IMR-90 (cell line): Measurements from ENCODE around the gene ADAM33. TPM values are rescaled to one million over a fixed set of nuclear protein-coding genes. Genes with fewer than 3 reads are reported as not detected.

Source experiments
- ATAC-seq: fragments of 200-7000 bp; cut with Tn5 transposase; 2 replicates; pipeline ENCODE4 v1.9.1; 2020; ENCODE audit warnings: low read depth, mild to moderate bottlenecking, moderate library complexity
- BruUV-seq: library from RNA; stranded (reverse); fragments of 400-500 nt; replicated peaks from 2 replicates; lab custom pipeline; 2021; lab: Mats Ljungman, UMichigan
- CTCF ChIA-PET: fragments of 300-600 bp; formaldehyde crosslinking; extraction: SDS; loops from one replicate; lab custom pipeline; 2021; ENCODE audit warnings: antibody characterized with exemption; lab: Yijun Ruan, JAX
- POLR2A ChIA-PET: fragments of 300-600 bp; sonication (Branson Sonifier 250); formaldehyde crosslinking; loops from one replicate; lab custom pipeline; 2022; ENCODE audit warnings: antibody characterized with exemption; ENCODE audit not compliant: unreplicated experiment; lab: Charles Lee
- DNase-seq: peaks from one replicate; pipeline ENCODE4 v3.0.0; 2013
- H2AFZ ChIP-seq: replicated peaks from 2 replicates; pipeline ENCODE3; 2013; ENCODE audit warnings: low read length, mild to moderate bottlenecking; ENCODE audit not compliant: poor library complexity
- H2AK5ac ChIP-seq: 2 replicates; pipeline ENCODE4 v1.6.1; 2013; ENCODE audit warnings: low read depth, low read length, inconsistent platforms
- H2AK9ac ChIP-seq: replicated peaks from 2 replicates; pipeline ENCODE3; 2013; ENCODE audit warnings: mild to moderate bottlenecking, low read depth, low read length, moderate library complexity; ENCODE audit not compliant: poor library complexity
- H2BK120ac ChIP-seq: 2 replicates; pipeline ENCODE4 v1.6.1; 2013; ENCODE audit warnings: low read depth, low read length, inconsistent platforms
- H2BK15ac ChIP-seq: 3 replicates; pipeline ENCODE4 v1.6.1; 2013; ENCODE audit warnings: low read depth, low read length, inconsistent platforms
- H2BK20ac ChIP-seq: 2 replicates; pipeline ENCODE4 v1.6.1; 2013; ENCODE audit warnings: low read depth, mild to moderate bottlenecking, inconsistent platforms, low read length, moderate library complexity
- H2BK5ac ChIP-seq: 2 replicates; pipeline ENCODE4 v1.6.1; 2013; ENCODE audit warnings: mild to moderate bottlenecking, low read depth, low read length, inconsistent platforms; ENCODE audit not compliant: poor library complexity, severe bottlenecking
- H3K14ac ChIP-seq: replicated peaks from 2 replicates; pipeline ENCODE4 v1.6.1; 2013; ENCODE audit warnings: low read depth, low read length, inconsistent platforms
- H3K18ac ChIP-seq: 2 replicates; pipeline ENCODE4 v1.6.1; 2013; ENCODE audit warnings: low read depth, low read length, control low read depth
- H3K23ac ChIP-seq: 2 replicates; pipeline ENCODE4 v1.6.1; 2013; ENCODE audit warnings: low read depth, low read length, inconsistent platforms
- H3K27ac ChIP-seq: 2 replicates; pipeline ENCODE4 v1.5.1; 2013; ENCODE audit warnings: mild to moderate bottlenecking, control low read depth, low read length; ENCODE audit not compliant: insufficient read depth
- H3K27me3 ChIP-seq: 2 replicates; pipeline ENCODE4 v1.6.1; 2013; ENCODE audit warnings: low read length; ENCODE audit not compliant: control insufficient read depth, insufficient read depth
- H3K36me3 ChIP-seq: 2 replicates; pipeline ENCODE4 v1.6.1; 2013; ENCODE audit warnings: low read length, mixed read lengths; ENCODE audit not compliant: control insufficient read depth, insufficient read depth
- H3K4ac ChIP-seq: 2 replicates; pipeline ENCODE4 v1.6.1; 2013; ENCODE audit warnings: low read depth, low read length, inconsistent platforms
- H3K4me1 ChIP-seq: 2 replicates; pipeline ENCODE4 v1.6.1; 2013; ENCODE audit warnings: low read length, mixed read lengths; ENCODE audit not compliant: control insufficient read depth, insufficient read depth
- H3K4me2 ChIP-seq: 2 replicates; pipeline ENCODE4 v1.6.1; 2013; ENCODE audit warnings: low read depth, mild to moderate bottlenecking, control low read depth, low read length, moderate library complexity
- H3K4me3 ChIP-seq: 2 replicates; pipeline ENCODE4 v1.5.1; 2013; ENCODE audit warnings: low read depth, mild to moderate bottlenecking, control low read depth, low read length, moderate library complexity; ENCODE audit not compliant: insufficient read depth
- H3K56ac ChIP-seq: 2 replicates; pipeline ENCODE4 v1.6.1; 2013; ENCODE audit warnings: low read length, inconsistent platforms; ENCODE audit not compliant: insufficient read depth; ENCODE audit errors: extremely low read depth
- H3K79me1 ChIP-seq, 2 experiments: 2 replicates each; pipeline ENCODE4 v1.6.1; 2013; ENCODE audit warnings: low read length in 2 of 2, inconsistent platforms in 1 of 2, low read depth in 1 of 2
- H3K9ac ChIP-seq: 2 replicates; pipeline ENCODE4 v1.6.1; 2013; ENCODE audit warnings: low read depth, low read length, control low read depth
- H3K9me1 ChIP-seq: 2 replicates; pipeline ENCODE4 v1.6.1; 2013; ENCODE audit warnings: low read length, inconsistent platforms; ENCODE audit not compliant: insufficient read depth
- H3K9me3 ChIP-seq: 2 replicates; pipeline ENCODE4 v1.6.1; 2013; ENCODE audit warnings: low read length; ENCODE audit not compliant: control insufficient read depth, insufficient read depth
- H4K20me1 ChIP-seq: 2 replicates; pipeline ENCODE4 v1.6.1; 2013; ENCODE audit warnings: low read length, inconsistent platforms; ENCODE audit not compliant: insufficient read depth
- H4K5ac ChIP-seq: 2 replicates; pipeline ENCODE4 v1.6.1; 2013; ENCODE audit warnings: mild to moderate bottlenecking, low read depth, low read length, control low read depth
- H4K8ac ChIP-seq, 2 experiments: 2 replicates each; pipeline ENCODE4 v1.6.1; 2013; ENCODE audit warnings: low read depth in 2 of 2, low read length in 2 of 2, control low read depth in 1 of 2, inconsistent platforms in 1 of 2
- H4K91ac ChIP-seq: 2 replicates; pipeline ENCODE4 v1.6.1; 2013; ENCODE audit warnings: low read depth, low read length, inconsistent platforms; ENCODE audit not compliant: insufficient read depth
- CTCF ChIP-seq: conservative IDR thresholded peaks from 2 replicates; pipeline ENCODE4 v1.5.1; 2012; ENCODE audit warnings: mild to moderate bottlenecking, low read depth, low read length, improper control_type of control experiment
- MAFK ChIP-seq: IDR thresholded peaks from 2 replicates; pipeline ENCODE4 v1.6.1; 2012; ENCODE audit warnings: low read depth, low read length, improper control_type of control experiment
- MXI1 ChIP-seq: IDR thresholded peaks from 2 replicates; pipeline ENCODE4 v1.6.1; 2012; ENCODE audit warnings: low read depth, mild to moderate bottlenecking, low read length, moderate library complexity, borderline replicate concordance
- NFE2L2 ChIP-seq: fragments of 150-350 bp; IDR thresholded peaks from 2 replicates; pipeline ENCODE4 v1.6.1; 2016; ENCODE audit warnings: low read depth, mild to moderate bottlenecking, low read length
- POLR2A ChIP-seq: IDR thresholded peaks from 2 replicates; pipeline ENCODE4 v1.6.1; 2012; ENCODE audit warnings: mild to moderate bottlenecking, low read depth, low read length
- SMC3 ChIP-seq: fragments of 150-350 bp; IDR thresholded peaks from 2 replicates; pipeline ENCODE4 v1.6.1; 2016; ENCODE audit warnings: low read depth, mild to moderate bottlenecking, antibody characterized with exemption, low read length, moderate library complexity
- WGBS, 2 experiments: methylation state at CpG; one replicate each; pipeline versions ENCODE4 v1.1.5 to v1.1.7; 2013; ENCODE audit warnings: missing lambda C conversion rate in 2 of 2; ENCODE audit not compliant: insufficient read length in 1 of 2; ENCODE audit errors: extremely low coverage in 2 of 2; 5-methylcytosine and 5-hydroxymethylcytosine counted together
- dilution Hi-C: fragments of 300-500 bp; cut with HindIII; formaldehyde crosslinking; loops from one replicate; pipeline ENCODE4 v1.14.3; 2018; ENCODE audit warnings: low sequenced_read_pairs; ENCODE audit not compliant: unreplicated experiment
- in situ Hi-C: fragments of 300-500 bp; cut with MboI; formaldehyde crosslinking; loops from 3 replicates; pipeline ENCODE4 v1.14.3; 2019; ENCODE audit warnings: low sequenced_read_pairs, inconsistent platforms, mixed read lengths
- intact Hi-C: fragments of 100-400 bp; cut with micrococcal nuclease; formaldehyde crosslinking; loops from 2 replicates; pipeline ENCODE4 v1.10.0; 2022
- polyA plus RNA-seq, 3 experiments: library from polyadenylated mRNA; depleted of rRNA; stranded (reverse); fragments of >200 nt; gene quantifications; 2 replicates each; pipeline ENCODE4 v1.2.3, GENCODE V29; 2012; ENCODE audit warnings: low replicate concordance in 1 of 3
- total RNA-seq: library from RNA; depleted of rRNA; stranded (reverse); fragments of >200 nt; gene quantifications from 2 replicates; pipeline ENCODE4 v1.2.3, GENCODE V29; 2012

Gene ADAM33
- total and polyA plus RNA-seq, 2 of the 4 experiments (the other 2 are of a cell fraction), result 0.18 to 1.7 TPM

GRCh38 chr20:3694864-3695263 is 13.1 kb upstream of the ADAM33 start:
- no peak overlapping the region for H3K9ac ChIP-seq
- no TSS peak for BruUV-seq
- H2BK120ac ChIP-seq, result no peak overlapping the region
- H3K56ac ChIP-seq, result no peak overlapping the region
- in situ Hi-C loops, result no loop called here
- no peak for ATAC-seq
- peaks cover 4% of the 10 kb centered on the region; the same call in 1 of the 2 replicates for H3K9me3 ChIP-seq
- no peak overlapping the region for H2AK5ac ChIP-seq
- H3K18ac ChIP-seq, result no peak overlapping the region
- no peaks in the 10 kb centered on the region for H3K4me1 ChIP-seq
- H4K5ac ChIP-seq, result no peak overlapping the region
- no peak overlapping the region for H3K4me3 ChIP-seq
- no peak overlapping the region for H4K8ac ChIP-seq
- no peak overlapping the region for H3K4ac ChIP-seq
- POLR2A ChIA-PET, result no interaction called here
- no peak overlapping the region for H2BK20ac ChIP-seq
- H2AK9ac ChIP-seq, result no peak overlapping the region
- H4K91ac ChIP-seq, result no peak overlapping the region
- H3K14ac ChIP-seq, result no peak overlapping the region
- no peak overlapping the region for H3K27ac ChIP-seq
- H3K4me2 ChIP-seq, result no peak overlapping the region
- peaks cover 24% of the 10 kb centered on the region; the same call in 1 of the 2 replicates for H3K27me3 ChIP-seq
- H2BK15ac ChIP-seq, result no peak overlapping the region
- no peak for TF ChIP-seq POLR2A
- no peak for TF ChIP-seq NFE2L2
- TF ChIP-seq MAFK, result no peak
- TF ChIP-seq MXI1, result no peak
- no peak for TF ChIP-seq SMC3
- no peak for TF ChIP-seq CTCF
- CTCF ChIA-PET, result interaction anchor here (1.4 kb wide), 1 partner anchor 132 kb away, joined by 4 read pairs; no protein-coding TSS in a partner anchor
- intact Hi-C loops, result no loop called here
- no peaks in the 10 kb centered on the region for H3K79me1 ChIP-seq
- no peak overlapping the region for H2AFZ ChIP-seq
- H4K20me1 ChIP-seq, result no peaks in the 10 kb centered on the region
- no peaks in the 10 kb centered on the region for H3K36me3 ChIP-seq
- H2BK5ac ChIP-seq, result no peak overlapping the region
- H3K9me1 ChIP-seq, result no peaks in the 10 kb centered on the region
- no peak for DNase-seq
- dilution Hi-C loops, result no loop called here
- H3K23ac ChIP-seq, result no peak overlapping the region
- WGBS, 2 experiments, result no CpG with 5 or more reads among the region's 5 CpGs
